Coronary artery (tissue), 2 donors: ENCODE measurements around the gene STRN4.
"Not testable (repeated sequence)": the region's sequence is repeated elsewhere in the genome, so short reads cannot be mapped to it uniquely, and the experiment has no call there.

Experiments used
- DNase-seq: peaks from one replicate; pipeline ENCODE4 v3.0.0-alpha.2; 2017; ENCODE audit warnings: low spot score
- H3K27ac ChIP-seq, 2 donors: fragments of 200-600 bp; sonication (generic); one replicate each; pipeline ENCODE4 v1.5.1; 2016 to 2019
- H3K4me3 ChIP-seq: fragments of 200-600 bp; sonication (generic); 2 replicates; pipeline ENCODE4 v1.5.1; 2016; ENCODE audit warnings: mild to moderate bottlenecking, moderate library complexity
- CTCF ChIP-seq: fragments of 200-600 bp; sonication (generic); IDR thresholded peaks from one replicate; pipeline ENCODE4 v1.5.1; 2019; ENCODE audit warnings: antibody characterized with exemption

STRN4 gene

GRCh38 chr19:46772170-46773017, 26.1 kb upstream of the STRN4 start:
- H3K27ac ChIP-seq: no peak overlapping the region
- H3K4me3 ChIP-seq: no peak overlapping the region
- TF ChIP-seq CTCF: no peak
- DNase-seq: no peak

GRCh38 chr19:46768746-46769145, 22.5 kb upstream of the STRN4 start:
- H3K27ac ChIP-seq: peak overlapping the region in 1 of 2 donors; percentile 51
- not testable (repeated sequence) for H3K4me3 ChIP-seq, DNase-seq

- Histone ChIP-seq H3K4me3 (no peak overlapping the region), H3K27ac (no peak overlapping the region)
- peak; percentile 61 for TF ChIP-seq CTCF
- DNase-seq: no peak
Observed at GRCh38 chr19:46766569-46767317, 20.5 kb upstream of the STRN4 start.

- no peak overlapping the region for H3K4me3 ChIP-seq
- no peak overlapping the region for H3K27ac ChIP-seq
- TF ChIP-seq CTCF: no peak
- no peak for DNase-seq
Observed at GRCh38 chr19:46764817-46765291, 18.6 kb upstream of the STRN4 start.

GRCh38 chr19:46762245-46762890, 16.1 kb upstream of the STRN4 start:
- TF ChIP-seq CTCF: no peak
- Histone ChIP-seq H3K4me3 (no peak overlapping the region), H3K27ac (no peak overlapping the region)
- no peak for DNase-seq

GRCh38 chr19:46761418-46761831, 15.2 kb upstream of the STRN4 start:
- no peak overlapping the region for H3K4me3 ChIP-seq
- TF ChIP-seq CTCF: no peak
- DNase-seq: no peak
- H3K27ac ChIP-seq: peak overlapping the region in 1 of 2 donors; percentile 83

GRCh38 chr19:46760897-46761296, 14.6 kb upstream of the STRN4 start:
- H3K27ac ChIP-seq: peak overlapping the region in 1 of 2 donors; percentile 83

More at GRCh38 chr19:46760897-46761296, 14.6 kb upstream of the STRN4 start:
- H3K4me3 ChIP-seq, DNase-seq: not testable (repeated sequence)
